Measurements from ENCODE around the gene PHF2.

The PHF2 gene

GRCh38 chr9:93612796-93613154, 36.4 kb downstream of the PHF2 start:
- Histone ChIP-seq H3K27ac (no peak overlapping the region), H3K9ac (no peak overlapping the region), H3K4me3 (IDR thresholded peaks at IDR 0.05; ENCODE audit: insufficient read depth, low read depth, low read length) (no peak overlapping the region), H3K4me1 (ENCODE audit: low read depth, poor library complexity, severe bottlenecking) (no peaks in the 10 kb centered on the region), H4K20me1 (ENCODE audit: insufficient read depth) (no peaks in the 10 kb centered on the region), H2AFZ (ENCODE audit: low read depth) (no peak overlapping the region), H3K36me3 (ENCODE audit: insufficient read depth) (no peaks in the 10 kb centered on the region), H3K79me2 (ENCODE audit: insufficient read depth, low read depth) (0 out of 2 replicates have a peak, but pooled peaks cover 7% of the 10 kb centered on the region), H3K27me3 (ENCODE audit: insufficient read depth, low read depth) (no peaks in the 10 kb centered on the region), H3K4me2 (no peak overlapping the region)
- TF ChIP-seq, protein P1, sequence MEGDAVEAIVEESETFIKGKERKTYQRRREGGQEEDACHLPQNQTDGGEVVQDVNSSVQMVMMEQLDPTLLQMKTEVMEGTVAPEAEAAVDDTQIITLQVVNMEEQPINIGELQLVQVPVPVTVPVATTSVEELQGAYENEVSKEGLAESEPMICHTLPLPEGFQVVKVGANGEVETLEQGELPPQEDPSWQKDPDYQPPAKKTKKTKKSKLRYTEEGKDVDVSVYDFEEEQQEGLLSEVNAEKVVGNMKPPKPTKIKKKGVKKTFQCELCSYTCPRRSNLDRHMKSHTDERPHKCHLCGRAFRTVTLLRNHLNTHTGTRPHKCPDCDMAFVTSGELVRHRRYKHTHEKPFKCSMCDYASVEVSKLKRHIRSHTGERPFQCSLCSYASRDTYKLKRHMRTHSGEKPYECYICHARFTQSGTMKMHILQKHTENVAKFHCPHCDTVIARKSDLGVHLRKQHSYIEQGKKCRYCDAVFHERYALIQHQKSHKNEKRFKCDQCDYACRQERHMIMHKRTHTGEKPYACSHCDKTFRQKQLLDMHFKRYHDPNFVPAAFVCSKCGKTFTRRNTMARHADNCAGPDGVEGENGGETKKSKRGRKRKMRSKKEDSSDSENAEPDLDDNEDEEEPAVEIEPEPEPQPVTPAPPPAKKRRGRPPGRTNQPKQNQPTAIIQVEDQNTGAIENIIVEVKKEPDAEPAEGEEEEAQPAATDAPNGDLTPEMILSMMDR (conservative IDR thresholded peaks at IDR 0.05; ENCODE audit: low read depth, low read length) = no peak

GRCh38 chr9:93613174-93613573, 36.8 kb downstream of the PHF2 start:
- no peaks in the 10 kb centered on the region for H3K27me3 ChIP-seq (ENCODE audit: insufficient read depth, low read depth)
- H3K27ac ChIP-seq = no peak overlapping the region
- TF ChIP-seq, protein P1 (conservative IDR thresholded peaks at IDR 0.05; ENCODE audit: low read depth, low read length) = no peak

DNA sequence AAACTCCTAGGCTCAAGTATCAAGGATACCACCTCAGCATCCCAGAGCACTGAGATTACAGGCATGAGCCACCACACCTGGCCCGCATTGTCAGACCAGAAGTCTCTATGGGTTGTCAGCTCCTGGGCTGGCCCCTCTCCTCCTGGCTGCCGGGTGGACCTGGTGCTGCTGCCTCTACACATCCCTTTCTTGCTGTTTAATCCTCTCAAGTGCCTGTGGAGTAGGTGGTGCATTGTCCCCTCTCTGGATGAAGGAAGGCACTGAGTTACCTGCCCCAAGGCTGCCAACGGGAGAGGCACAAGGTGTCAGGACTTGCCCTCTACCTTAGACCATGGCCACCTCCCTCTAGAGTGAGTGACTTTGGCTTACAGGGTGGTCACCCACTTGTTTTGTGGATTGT, 37.4 kb downstream of the PHF2 start:
- H3K4me1 ChIP-seq (ENCODE audit: low read depth, poor library complexity, severe bottlenecking) = no peaks in the 10 kb centered on the region
- H3K79me2 ChIP-seq (ENCODE audit: insufficient read depth, low read depth) = peaks cover 7% of the 10 kb centered on the region; the same call in 1 of the 2 replicates
- H3K9ac ChIP-seq = no peak overlapping the region
- no peak overlapping the region for H3K4me2 ChIP-seq
- H2AFZ ChIP-seq (ENCODE audit: low read depth) = no peak overlapping the region
- H4K20me1 ChIP-seq (ENCODE audit: insufficient read depth) = no peaks in the 10 kb centered on the region
- TF ChIP-seq, protein P1 (conservative IDR thresholded peaks at IDR 0.05; ENCODE audit: low read depth, low read length) = no peak
- no peak overlapping the region for H3K27ac ChIP-seq
- H3K36me3 ChIP-seq (ENCODE audit: insufficient read depth) = no peaks in the 10 kb centered on the region
- H3K27me3 ChIP-seq (ENCODE audit: insufficient read depth, low read depth) = no peaks in the 10 kb centered on the region
- no peak overlapping the region for H3K4me3 ChIP-seq (IDR thresholded peaks at IDR 0.05; ENCODE audit: insufficient read depth, low read depth, low read length)

More at GRCh38 chr9:93613174-93613573, 36.8 kb downstream of the PHF2 start:
- Histone ChIP-seq H3K4me3 (IDR thresholded peaks at IDR 0.05; ENCODE audit: insufficient read depth, low read depth, low read length) (no peak overlapping the region), H3K4me1 (ENCODE audit: low read depth, poor library complexity, severe bottlenecking) (no peaks in the 10 kb centered on the region), H4K20me1 (ENCODE audit: insufficient read depth) (no peaks in the 10 kb centered on the region), H3K79me2 (ENCODE audit: insufficient read depth, low read depth) (peaks cover 7% of the 10 kb centered on the region; the same call in 1 of the 2 replicates), H3K9ac (no peak overlapping the region), H3K4me2 (no peak overlapping the region), H3K36me3 (ENCODE audit: insufficient read depth) (no peaks in the 10 kb centered on the region), H2AFZ (ENCODE audit: low read depth) (no peak overlapping the region)

GRCh38 chr9:93614830-93615468, 38.6 kb downstream of the PHF2 start:
- Histone ChIP-seq H3K4me1 (ENCODE audit: low read depth, poor library complexity, severe bottlenecking) (no peaks in the 10 kb centered on the region), H3K9ac (no peak overlapping the region), H3K27me3 (ENCODE audit: insufficient read depth, low read depth) (no peaks in the 10 kb centered on the region), H3K79me2 (ENCODE audit: insufficient read depth, low read depth) (peaks cover 6% of the 10 kb centered on the region; the same call in 1 of the 2 replicates), H3K4me3 (IDR thresholded peaks at IDR 0.05; ENCODE audit: insufficient read depth, low read depth, low read length) (no peak overlapping the region), H3K36me3 (ENCODE audit: insufficient read depth) (no peaks in the 10 kb centered on the region), H3K4me2 (no peak overlapping the region), H3K27ac (no peak overlapping the region), H2AFZ (ENCODE audit: low read depth) (no peak overlapping the region), H4K20me1 (ENCODE audit: insufficient read depth) (no peaks in the 10 kb centered on the region)
- TF ChIP-seq, protein P1 (conservative IDR thresholded peaks at IDR 0.05; ENCODE audit: low read depth, low read length) = no peak
